Liver (tissue), 3 donors: ENCODE results near the gene SLC30A9.

Experiments used
- EGR1 ChIP-seq, 2 donors: IDR thresholded peaks; 2 replicates each; pipeline ENCODE4 v1.6.1; 2016 to 2018; ENCODE audit warnings: antibody characterized with exemption in 2 of 2, low read depth in 2 of 2
- GABPA ChIP-seq, 2 donors: IDR thresholded peaks in 1 of 2; conservative IDR thresholded peaks in 1 of 2; 2 replicates each; pipeline ENCODE4 v1.6.1; 2016; ENCODE audit warnings: antibody characterized with exemption in 2 of 2, mild to moderate bottlenecking in 1 of 2, moderate library complexity in 1 of 2
- HNF4G ChIP-seq: IDR thresholded peaks from 2 replicates; pipeline ENCODE4 v1.6.1; 2016; ENCODE audit warnings: antibody characterized with exemption
- JUND ChIP-seq, 2 donors: IDR thresholded peaks; 2 replicates each; pipeline ENCODE4 v1.6.1; 2016; ENCODE audit warnings: antibody characterized with exemption in 2 of 2
- MAX ChIP-seq: IDR thresholded peaks from 2 replicates; pipeline ENCODE4 v1.6.1; 2016; ENCODE audit warnings: antibody characterized with exemption
- RAD21 ChIP-seq, 2 donors: IDR thresholded peaks; 2 replicates each; pipeline ENCODE4 v1.6.1; 2016; ENCODE audit warnings: antibody characterized with exemption in 2 of 2, mild to moderate bottlenecking in 2 of 2
- REST ChIP-seq: IDR thresholded peaks from 2 replicates; pipeline ENCODE4 v1.6.1; 2016; ENCODE audit warnings: antibody characterized with exemption, mild to moderate bottlenecking
- SP1 ChIP-seq: IDR thresholded peaks from 2 replicates; pipeline ENCODE4 v1.6.1; 2018; ENCODE audit warnings: antibody characterized with exemption, mild to moderate bottlenecking
- TAF1 ChIP-seq: conservative IDR thresholded peaks from 2 replicates; pipeline ENCODE4 v1.6.1; 2016; ENCODE audit warnings: antibody characterized with exemption, mild to moderate bottlenecking
- ZBTB33 ChIP-seq: IDR thresholded peaks from 2 replicates; pipeline ENCODE4 v1.6.1; 2016; ENCODE audit warnings: antibody characterized with exemption
- TF ChIP-seq, protein P1 (sequence below): IDR thresholded peaks from 2 replicates; pipeline ENCODE4 v1.6.1; 2016; ENCODE audit warnings: antibody characterized with exemption
- TF ChIP-seq, protein P2 (sequence below): fragments of 150-350 bp; IDR thresholded peaks from 2 replicates; pipeline ENCODE4 v1.5.1; 2017; ENCODE audit warnings: improper control_type of control experiment, low read depth, low read length; ENCODE audit not compliant: missing input control
- donor health status: healthy.
- donor health status: healthy.

DNA sequence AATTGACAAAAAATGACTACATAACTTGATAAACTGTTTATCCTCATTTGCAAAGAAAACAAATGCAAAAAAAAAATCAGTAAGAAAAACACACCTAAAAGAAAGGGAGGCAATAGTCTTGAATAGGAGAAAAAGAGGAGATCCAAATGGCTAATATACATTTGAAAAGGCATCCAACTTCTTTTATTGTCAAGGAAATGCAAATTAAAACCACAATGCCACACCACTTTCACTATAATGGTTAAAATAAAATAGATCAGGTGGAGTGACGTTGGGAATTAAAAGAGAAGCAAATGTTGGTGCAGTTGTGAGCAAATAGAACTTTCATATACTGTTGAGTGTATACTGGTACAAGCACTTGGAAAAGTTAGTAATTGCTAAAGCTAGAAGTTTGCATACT is 5.2 kb upstream of the SLC30A9 start:
- TF ChIP-seq, protein P1, sequence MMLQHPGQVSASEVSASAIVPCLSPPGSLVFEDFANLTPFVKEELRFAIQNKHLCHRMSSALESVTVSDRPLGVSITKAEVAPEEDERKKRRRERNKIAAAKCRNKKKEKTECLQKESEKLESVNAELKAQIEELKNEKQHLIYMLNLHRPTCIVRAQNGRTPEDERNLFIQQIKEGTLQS, result no peak
- TF ChIP-seq, protein P2, sequence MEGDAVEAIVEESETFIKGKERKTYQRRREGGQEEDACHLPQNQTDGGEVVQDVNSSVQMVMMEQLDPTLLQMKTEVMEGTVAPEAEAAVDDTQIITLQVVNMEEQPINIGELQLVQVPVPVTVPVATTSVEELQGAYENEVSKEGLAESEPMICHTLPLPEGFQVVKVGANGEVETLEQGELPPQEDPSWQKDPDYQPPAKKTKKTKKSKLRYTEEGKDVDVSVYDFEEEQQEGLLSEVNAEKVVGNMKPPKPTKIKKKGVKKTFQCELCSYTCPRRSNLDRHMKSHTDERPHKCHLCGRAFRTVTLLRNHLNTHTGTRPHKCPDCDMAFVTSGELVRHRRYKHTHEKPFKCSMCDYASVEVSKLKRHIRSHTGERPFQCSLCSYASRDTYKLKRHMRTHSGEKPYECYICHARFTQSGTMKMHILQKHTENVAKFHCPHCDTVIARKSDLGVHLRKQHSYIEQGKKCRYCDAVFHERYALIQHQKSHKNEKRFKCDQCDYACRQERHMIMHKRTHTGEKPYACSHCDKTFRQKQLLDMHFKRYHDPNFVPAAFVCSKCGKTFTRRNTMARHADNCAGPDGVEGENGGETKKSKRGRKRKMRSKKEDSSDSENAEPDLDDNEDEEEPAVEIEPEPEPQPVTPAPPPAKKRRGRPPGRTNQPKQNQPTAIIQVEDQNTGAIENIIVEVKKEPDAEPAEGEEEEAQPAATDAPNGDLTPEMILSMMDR, result no peak
- TF ChIP-seq GABPA (IDR thresholded peaks at IDR 0.05 in 1 of 2, conservative IDR thresholded peaks at IDR 0.05 in 1 of 2) (no peak), ZBTB33 (no peak), TAF1 (no peak), REST (no peak), JUND (IDR thresholded peaks at IDR 0.05) (no peak), MAX (no peak), HNF4G (no peak), SP1 (no peak), EGR1 (IDR thresholded peaks at IDR 0.05; ENCODE audit: low read depth in 2 of 2) (no peak), RAD21 (IDR thresholded peaks at IDR 0.05) (no peak)
